ENCODE results near the gene NAA40.

Gene NAA40

GRCh38 chr11:63986156-63986931 is 47.5 kb downstream of the NAA40 start, which contains the start of gene OTUB1 (continued):
- TF ChIP-seq ZFP41 (tag by site-specific recombination; IDR thresholded peaks at IDR 0.05; ENCODE audit: borderline replicate concordance): no peak
- TF ChIP-seq ZNF202 (tag by site-specific recombination; IDR thresholded peaks at IDR 0.05; ENCODE audit: borderline replicate concordance): no peak
- 0 out of 2 replicates have a peak, but pooled peaks have one; percentile 22 for TF ChIP-seq ZNF2 (tag by site-specific recombination; IDR thresholded peaks at IDR 0.05)
- TF ChIP-seq ZNF837 (tag by site-specific recombination; IDR thresholded peaks at IDR 0.05): no peak
- peak; percentile 99 for TF ChIP-seq PRDM10 (tag by site-specific recombination; IDR thresholded peaks at IDR 0.05)
- no peak for TF ChIP-seq BCL11B (tag by site-specific recombination; IDR thresholded peaks at IDR 0.05; ENCODE audit: low read depth)
- TF ChIP-seq ZNF768 (tag by site-specific recombination; IDR thresholded peaks at IDR 0.05): no peak
- TF ChIP-seq ZNF776 (tag by site-specific recombination; IDR thresholded peaks at IDR 0.05; ENCODE audit: borderline replicate concordance): no peak
- no peak for TF ChIP-seq ZNF175 (tag by site-specific recombination; IDR thresholded peaks at IDR 0.05)
- TF ChIP-seq ZNF707 (tag by site-specific recombination; IDR thresholded peaks at IDR 0.05): no peak
- peak; percentile 63 for TF ChIP-seq OSR2 (tag by site-specific recombination; IDR thresholded peaks at IDR 0.05)
- TF ChIP-seq ZNF791 (tag by site-specific recombination; IDR thresholded peaks at IDR 0.05): no peak
- TF ChIP-seq ZNF280D (tag by site-specific recombination; IDR thresholded peaks at IDR 0.05): no peak
- TF ChIP-seq MEIS1 (CRISPR knock-in tag; IDR thresholded peaks at IDR 0.05; ENCODE audit: borderline replicate concordance): no peak
- TF ChIP-seq ZNF239 (tag by site-specific recombination; IDR thresholded peaks at IDR 0.05): no peak
- TF ChIP-seq FEZF1 (tag by site-specific recombination; IDR thresholded peaks at IDR 0.05): no peak
- TF ChIP-seq ZNF391 (tag by site-specific recombination; IDR thresholded peaks at IDR 0.05; ENCODE audit: borderline replicate concordance, low read depth): peak; percentile 72; the same call in 1 of the 2 replicates
- TF ChIP-seq TCF7L2 (IDR thresholded peaks at IDR 0.05; ENCODE audit: borderline replicate concordance, low read depth, low read length): no peak
- no peak for TF ChIP-seq EGR2 (tag by site-specific recombination; IDR thresholded peaks at IDR 0.05; ENCODE audit: low read depth)
- TF ChIP-seq TSHZ1 (tag by site-specific recombination; IDR thresholded peaks at IDR 0.05; ENCODE audit: borderline replicate concordance): no peak
- 0 out of 2 replicates have a peak, but pooled peaks have one; percentile 31 for TF ChIP-seq ZBTB48 (tag by site-specific recombination; IDR thresholded peaks at IDR 0.05)
- TF ChIP-seq ZNF423 (tag by site-specific recombination; IDR thresholded peaks at IDR 0.05): no peak
- peak; percentile 79; the same call in 1 of the 2 replicates for TF ChIP-seq ZNF10 (tag by site-specific recombination; IDR thresholded peaks at IDR 0.05)
- no peak for TF ChIP-seq ZNF558 (tag by site-specific recombination; IDR thresholded peaks at IDR 0.05)
- TF ChIP-seq GLI2 (tag by site-specific recombination; IDR thresholded peaks at IDR 0.05; ENCODE audit: borderline replicate concordance, low read depth): no peak
- no peak for TF ChIP-seq ZNF48 (tag by site-specific recombination; IDR thresholded peaks at IDR 0.05)
- no peak for TF ChIP-seq ZNF658 (tag by site-specific recombination; IDR thresholded peaks at IDR 0.05)
- no peak for TF ChIP-seq ZNF544 (tag by site-specific recombination; IDR thresholded peaks at IDR 0.05)

All from HEK293 (cell line).